WTC11 (cell line): ENCODE results near the gene CA10. TPM values are rescaled to one million over a fixed set of nuclear protein-coding genes. Genes with fewer than 3 reads are reported as not detected.

ENCODE experiments used
- ATAC-seq: fragments of 200-7000 bp; cut with Tn5 transposase; 2 replicates; pipeline ENCODE4 v1.10.0; 2021; ENCODE audit warnings: mild to moderate bottlenecking, moderate library complexity
- CTCF ChIA-PET: fragments of 300-600 bp; sonication (Branson Sonifier 250); formaldehyde crosslinking; loops from one replicate; lab custom pipeline; 2021; ENCODE audit warnings: antibody characterized with exemption; lab: Charles Lee
- POLR2A ChIA-PET: fragments of 350-600 bp; sonication (Branson Sonifier 250); formaldehyde crosslinking; loops from one replicate; lab custom pipeline; 2021; ENCODE audit warnings: antibody characterized with exemption; lab: Charles Lee
- DNase-seq: peaks from one replicate; pipeline ENCODE4 v3.0.0; 2021; ENCODE audit warnings: low spot score
- H3K27ac Mint-ChIP-seq: 2 replicates; pipeline ENCODE4 v1.8.0; 2021; ENCODE audit warnings: mixed read lengths
- H3K27me3 Mint-ChIP-seq: 2 replicates; pipeline ENCODE4 v1.8.0; 2021; ENCODE audit warnings: low read depth, mild to moderate bottlenecking, moderate library complexity, mixed read lengths
- H3K36me3 Mint-ChIP-seq: 2 replicates; pipeline ENCODE4 v1.8.0; 2021; ENCODE audit warnings: mixed read lengths
- H3K4me1 Mint-ChIP-seq: 2 replicates; pipeline ENCODE4 v1.8.0; 2022; ENCODE audit warnings: mixed read lengths
- H3K4me3 Mint-ChIP-seq: 2 replicates; pipeline ENCODE4 v1.8.0; 2021; ENCODE audit warnings: mild to moderate bottlenecking, moderate library complexity, mixed read lengths
- H3K9me3 Mint-ChIP-seq: 2 replicates; pipeline ENCODE4 v1.8.0; 2021; ENCODE audit warnings: mixed read lengths
- AFF4 ChIP-seq: sonication (generic); formaldehyde crosslinking; IDR thresholded peaks from 2 replicates; pipeline ENCODE4 v1.8.1; 2023; ENCODE audit warnings: mild to moderate bottlenecking, missing genetic modification reagents, borderline replicate concordance
- ATF2 ChIP-seq: sonication (generic); formaldehyde crosslinking; IDR thresholded peaks from 2 replicates; pipeline ENCODE4 v1.8.1; 2022; ENCODE audit warnings: low read depth, missing genetic modification reagents, borderline replicate concordance
- CDX4 ChIP-seq: fragments of 250-450 bp; sonication (Bioruptor Pico); IDR thresholded peaks from 2 replicates; pipeline ENCODE4 v1.9.0; 2021; ENCODE audit warnings: moderate library complexity, mild to moderate bottlenecking, inconsistent platforms, borderline replicate concordance
- CTCF ChIP-seq: fragments of 200-600 bp; IDR thresholded peaks from 2 replicates; pipeline ENCODE4 v1.8.0; 2022; ENCODE audit warnings: antibody characterized with exemption
- E2F4 ChIP-seq: sonication (generic); formaldehyde crosslinking; IDR thresholded peaks from 2 replicates; pipeline ENCODE4 v1.8.1; 2022; ENCODE audit warnings: low read depth, mild to moderate bottlenecking, moderate library complexity, missing genetic modification reagents, borderline replicate concordance
- ESRRA ChIP-seq: sonication (generic); formaldehyde crosslinking; IDR thresholded peaks from 2 replicates; pipeline ENCODE4 v1.8.1; 2022; ENCODE audit warnings: mild to moderate bottlenecking, missing genetic modification reagents, borderline replicate concordance
- HMGXB4 ChIP-seq: sonication (generic); formaldehyde crosslinking; IDR thresholded peaks from 2 replicates; pipeline ENCODE4 v1.8.1; 2023; ENCODE audit warnings: mild to moderate bottlenecking, moderate library complexity, missing genetic modification reagents
- IRF1 ChIP-seq: sonication (generic); formaldehyde crosslinking; IDR thresholded peaks from 2 replicates; pipeline ENCODE4 v1.8.0; 2023; ENCODE audit warnings: missing genetic modification reagents
- IRF2 ChIP-seq: sonication (generic); formaldehyde crosslinking; IDR thresholded peaks from 2 replicates; pipeline ENCODE4 v1.8.0; 2022; ENCODE audit warnings: low read depth, missing genetic modification reagents, borderline replicate concordance
- NFE2L1 ChIP-seq: sonication (generic); formaldehyde crosslinking; IDR thresholded peaks from 2 replicates; pipeline ENCODE4 v1.8.1; 2023; ENCODE audit warnings: missing genetic modification reagents
- NR3C1 ChIP-seq: sonication (generic); formaldehyde crosslinking; conservative IDR thresholded peaks from 2 replicates; pipeline ENCODE4 v1.8.1; 2023; ENCODE audit warnings: low read depth, mild to moderate bottlenecking, missing genetic modification reagents
- PRRX2 ChIP-seq: fragments of 250-450 bp; sonication (Bioruptor Pico); IDR thresholded peaks from 2 replicates; pipeline ENCODE4 v1.8.0; 2021; ENCODE audit warnings: mild to moderate bottlenecking
- SMAD4 ChIP-seq: sonication (generic); formaldehyde crosslinking; IDR thresholded peaks from 2 replicates; pipeline ENCODE4 v1.8.0; 2022; ENCODE audit warnings: mild to moderate bottlenecking, missing genetic modification reagents
- SOX15 ChIP-seq: fragments of 250-450 bp; sonication (Bioruptor Pico); IDR thresholded peaks from 2 replicates; pipeline ENCODE4 v1.9.0; 2021; ENCODE audit warnings: mild to moderate bottlenecking
- TEAD4 ChIP-seq: sonication (generic); formaldehyde crosslinking; IDR thresholded peaks from 2 replicates; pipeline ENCODE4 v1.8.0; 2022; ENCODE audit warnings: mild to moderate bottlenecking, missing genetic modification reagents
- USF1 ChIP-seq: sonication (generic); formaldehyde crosslinking; IDR thresholded peaks from 2 replicates; pipeline ENCODE4 v1.8.0; 2022; ENCODE audit warnings: mild to moderate bottlenecking, missing genetic modification reagents
- ZBTB43 ChIP-seq: sonication (generic); formaldehyde crosslinking; IDR thresholded peaks from 2 replicates; pipeline ENCODE4 v1.8.1; 2023; ENCODE audit warnings: mild to moderate bottlenecking, missing genetic modification reagents
- ZNF121 ChIP-seq: sonication (generic); formaldehyde crosslinking; IDR thresholded peaks from 2 replicates; pipeline ENCODE4 v1.8.0; 2023; ENCODE audit warnings: missing genetic modification reagents
- ZNF263 ChIP-seq: sonication (generic); formaldehyde crosslinking; IDR thresholded peaks from 2 replicates; pipeline ENCODE4 v1.8.1; 2022; ENCODE audit warnings: low read depth, mild to moderate bottlenecking, moderate library complexity, missing genetic modification reagents
- ZNF425 ChIP-seq: fragments of 250-450 bp; sonication (Bioruptor Pico); conservative IDR thresholded peaks from 2 replicates; pipeline ENCODE4 v1.9.0; 2021; ENCODE audit warnings: mild to moderate bottlenecking
- total RNA-seq: library from RNA; stranded (reverse); gene quantifications from 3 replicates; pipeline ENCODE4 v1.2.3, GENCODE V29; 2021

Gene CA10
- total RNA-seq, 1 experiment from 2014 or later = 0.90 TPM

GRCh38 chr17:51742571-51742970 is 415.9 kb downstream of the CA10 start (continued):
- TF ChIP-seq AFF4 (CRISPR knock-in tag) (no peak), ZBTB43 (no peak), SMAD4 (CRISPR knock-in tag) (no peak), ESRRA (CRISPR knock-in tag) (no peak), ATF2 (no peak), E2F4 (CRISPR knock-in tag) (no peak), CDX4 (CRISPR knock-in tag) (no peak), TEAD4 (CRISPR knock-in tag) (no peak), IRF2 (no peak)

GRCh38 chr17:51741458-51741857 is 417.1 kb downstream of the CA10 start:
- DNase-seq (no peak), ATAC-seq (no peak)
- peaks cover 37% of the 10 kb centered on the region for H3K4me1 Mint-ChIP-seq
- POLR2A ChIA-PET = no interaction called here
- no peak overlapping the region for H3K27ac Mint-ChIP-seq
- H3K27me3 Mint-ChIP-seq = no peaks in the 10 kb centered on the region
- H3K9me3 Mint-ChIP-seq = peaks cover 18% of the 10 kb centered on the region
- CTCF ChIA-PET = interaction anchor here (1.2 kb wide), 1 partner anchor 280 kb away, joined by 3 read pairs; no protein-coding TSS in a partner anchor
- no peak overlapping the region for H3K4me3 Mint-ChIP-seq
- no peaks in the 10 kb centered on the region; the same call in 1 of the 2 replicates for H3K36me3 Mint-ChIP-seq
- TF ChIP-seq NFE2L1 (CRISPR knock-in tag) (no peak), PRRX2 (CRISPR knock-in tag) (no peak), ZNF425 (CRISPR knock-in tag) (no peak), SOX15 (no peak), USF1 (CRISPR knock-in tag) (no peak), HMGXB4 (no peak), IRF1 (CRISPR knock-in tag) (no peak), NR3C1 (CRISPR knock-in tag) (no peak), ZNF121 (no peak), ZNF263 (CRISPR knock-in tag) (no peak), CTCF (no peak)
